ENCODE data around the gene ANKRD29. TPM values are rescaled to one million over a fixed set of nuclear protein-coding genes. Genes with fewer than 3 reads are reported as not detected.

ANKRD29 gene
- total and polyA plus RNA-seq, 12 donors: 5.3 to 24.9 (median 9.7) TPM

DNA sequence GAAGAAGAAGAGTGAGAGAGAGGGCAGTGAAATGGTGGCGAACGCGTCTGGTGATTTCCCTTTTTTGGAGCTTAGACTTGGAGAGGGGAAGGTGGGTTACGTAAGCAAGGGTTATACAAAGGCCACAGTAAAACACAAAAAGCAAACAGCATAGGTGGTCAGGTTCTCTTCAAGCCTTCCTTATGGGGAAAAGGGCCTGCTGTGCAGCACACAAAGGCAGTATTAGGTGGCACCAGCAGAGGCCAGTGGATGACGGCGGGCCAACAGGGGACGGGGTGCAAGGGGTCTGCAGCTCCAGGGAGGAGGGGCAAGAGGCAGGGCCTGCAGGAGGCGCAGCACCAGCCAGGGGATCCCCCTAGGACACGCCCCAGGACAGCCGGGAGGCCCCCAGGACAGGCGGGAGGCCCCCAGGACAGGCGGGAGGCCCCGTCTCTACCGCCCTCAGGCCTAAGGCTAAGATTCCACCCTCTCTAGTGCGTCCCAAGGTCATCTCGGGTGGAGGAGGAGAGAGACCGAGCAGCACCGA is 43.8 kb downstream of the ANKRD29 start:
- H3K27me3 ChIP-seq: no peaks in the 10 kb centered on the region
- H3K4me3 ChIP-seq: peak overlapping the region in 3 of 4 donors; percentile 27 to 57 (median 44)
- H3K36me3 ChIP-seq (replicated peaks in 1 of 2): no peaks in the 10 kb centered on the region
- H3K27ac ChIP-seq: peak overlapping the region in 3 of 5 donors; percentile 59 to 76 (median 71)
- intact Hi-C loops (cut with DNase I): no loop called here
- peaks cover 13 to 24% of the 10 kb centered on the region in 2 donors for H3K4me1 ChIP-seq (replicated peaks in 1 of 2)
- WGBS, 4 donors: 30 to 55% (median 36%) methylated on average over 10 to 18 of the region's 18 CpGs
- TF ChIP-seq, protein P1, sequence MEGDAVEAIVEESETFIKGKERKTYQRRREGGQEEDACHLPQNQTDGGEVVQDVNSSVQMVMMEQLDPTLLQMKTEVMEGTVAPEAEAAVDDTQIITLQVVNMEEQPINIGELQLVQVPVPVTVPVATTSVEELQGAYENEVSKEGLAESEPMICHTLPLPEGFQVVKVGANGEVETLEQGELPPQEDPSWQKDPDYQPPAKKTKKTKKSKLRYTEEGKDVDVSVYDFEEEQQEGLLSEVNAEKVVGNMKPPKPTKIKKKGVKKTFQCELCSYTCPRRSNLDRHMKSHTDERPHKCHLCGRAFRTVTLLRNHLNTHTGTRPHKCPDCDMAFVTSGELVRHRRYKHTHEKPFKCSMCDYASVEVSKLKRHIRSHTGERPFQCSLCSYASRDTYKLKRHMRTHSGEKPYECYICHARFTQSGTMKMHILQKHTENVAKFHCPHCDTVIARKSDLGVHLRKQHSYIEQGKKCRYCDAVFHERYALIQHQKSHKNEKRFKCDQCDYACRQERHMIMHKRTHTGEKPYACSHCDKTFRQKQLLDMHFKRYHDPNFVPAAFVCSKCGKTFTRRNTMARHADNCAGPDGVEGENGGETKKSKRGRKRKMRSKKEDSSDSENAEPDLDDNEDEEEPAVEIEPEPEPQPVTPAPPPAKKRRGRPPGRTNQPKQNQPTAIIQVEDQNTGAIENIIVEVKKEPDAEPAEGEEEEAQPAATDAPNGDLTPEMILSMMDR (IDR thresholded peaks at IDR 0.05): peak in 1 of 6 experiments; percentile 1
- TF ChIP-seq POLR2A (IDR thresholded peaks at IDR 0.05): no peak
- DNase-seq: peak in 5 of 7 donors; percentile 12 to 65 (median 30)
- H3K9me3 ChIP-seq (replicated peaks in 1 of 3): no peaks in the 10 kb centered on the region

DNA sequence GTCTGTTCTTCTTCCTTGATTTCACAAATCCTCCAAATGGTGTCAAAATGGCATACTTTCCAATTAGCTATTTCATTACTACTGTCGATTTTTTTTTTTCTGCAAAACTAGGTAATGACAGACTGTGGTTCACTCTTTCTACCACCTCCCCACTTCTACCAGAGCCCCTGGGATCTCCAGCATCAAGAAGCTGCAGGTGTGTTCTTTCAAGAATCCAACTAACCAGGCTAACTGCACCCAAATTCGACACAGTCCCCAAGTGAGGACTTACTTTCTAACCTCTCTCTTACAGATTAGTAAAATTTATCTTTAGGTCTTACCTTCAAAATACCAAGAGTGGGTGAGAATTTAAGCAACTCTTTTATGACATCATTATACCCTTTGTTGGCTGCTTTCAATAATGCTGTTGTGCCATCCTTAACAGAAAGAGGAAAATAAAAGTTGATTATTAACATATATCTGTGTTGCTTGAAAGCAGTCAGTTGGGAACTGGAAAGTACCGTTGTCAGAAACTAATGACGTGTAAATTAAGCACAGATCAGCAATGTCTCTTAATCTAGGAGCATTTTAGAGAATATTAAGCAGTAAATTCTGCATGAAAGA is 45.2 kb downstream of the ANKRD29 start:
- Histone ChIP-seq H3K27ac (no peak overlapping the region), H3K27me3 (no peaks in the 10 kb centered on the region), H3K9me3 (replicated peaks in 1 of 3) (no peaks in the 10 kb centered on the region), H3K36me3 (replicated peaks in 1 of 2) (no peaks in the 10 kb centered on the region), H3K4me3 (no peak overlapping the region), H3K4me1 (replicated peaks in 1 of 2) (peaks cover 26 to 28% of the 10 kb centered on the region in 2 donors)
- DNase-seq: no peak
- 81 to 93% (median 86%) methylated on average over 4 of the region's 4 CpGs for WGBS, 4 donors
- TF ChIP-seq POLR2A (IDR thresholded peaks at IDR 0.05): no peak
- TF ChIP-seq, protein P1 (IDR thresholded peaks at IDR 0.05): no peak
- intact Hi-C loops (cut with DNase I): no loop called here

- Histone ChIP-seq H3K9me3 (replicated peaks in 1 of 3) (no peaks in the 10 kb centered on the region), H3K27me3 (no peaks in the 10 kb centered on the region), H3K4me3 (no peak overlapping the region), H3K4me1 (replicated peaks in 1 of 2) (peaks cover 37% of the 10 kb centered on the region in 2 donors), H3K36me3 (replicated peaks in 1 of 2) (no peaks in the 10 kb centered on the region), H3K27ac (no peak overlapping the region)
- intact Hi-C loops (cut with DNase I): no loop called here
- TF ChIP-seq, protein P1 (IDR thresholded peaks at IDR 0.05): no peak
- no peak for TF ChIP-seq POLR2A (IDR thresholded peaks at IDR 0.05)
- WGBS, 4 donors: 81 to 93% (median 92%) methylated on average over 2 of the region's 2 CpGs
- DNase-seq: no peak
Observed at GRCh38 chr18:23616258-23616657, 46.5 kb downstream of the ANKRD29 start.

DNA sequence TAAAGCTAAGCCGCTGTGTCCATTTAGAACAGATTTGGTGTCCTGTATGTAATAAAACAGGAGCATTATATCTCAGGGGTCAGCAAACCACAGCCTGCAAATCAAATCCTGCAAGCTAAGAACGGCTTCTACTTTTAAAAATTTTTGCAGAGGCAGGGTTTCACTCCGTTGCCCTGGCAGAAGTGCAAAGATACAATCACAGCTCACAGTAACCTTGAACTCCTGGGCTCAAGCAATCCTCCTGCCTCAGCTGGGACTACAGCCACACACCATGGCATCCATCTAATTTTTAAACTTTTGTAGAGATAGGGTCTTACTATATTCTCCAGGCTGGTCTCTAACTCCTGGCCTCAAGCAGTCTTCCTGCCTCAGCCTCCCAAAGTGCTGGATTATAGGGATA is 47.8 kb downstream of the ANKRD29 start:
- Histone ChIP-seq H3K4me1 (replicated peaks in 1 of 2) (peaks cover 37 to 38% of the 10 kb centered on the region in 2 donors), H3K27me3 (no peaks in the 10 kb centered on the region), H3K27ac (peak overlapping the region; percentile 1 to 54 (median 48)), H3K36me3 (replicated peaks in 1 of 2) (no peaks in the 10 kb centered on the region), H3K4me3 (no peak overlapping the region), H3K9me3 (replicated peaks in 1 of 3) (no peaks in the 10 kb centered on the region)
- peak in 6 of 7 donors; percentile 37 to 67 (median 53) for DNase-seq
- intact Hi-C loops (cut with DNase I): no loop called here
- TF ChIP-seq, protein P1 (IDR thresholded peaks at IDR 0.05): no peak
- TF ChIP-seq POLR2A (IDR thresholded peaks at IDR 0.05): no peak
- 36 to 53% (median 51%) methylated on average over 3 of the region's 3 CpGs for WGBS, 4 donors

All from adrenal gland (tissue), 12 donors.